ENCODE data around the gene ENAH. TPM values are rescaled to one million over a fixed set of nuclear protein-coding genes. Genes with fewer than 3 reads are reported as not detected.

The ENAH gene
- total and polyA plus RNA-seq, 9 of the 15 experiments (the other 6 are each of a cell fraction or from before 2014, with no cell fraction given): 0.03 to 1.2 (median 0.15) TPM

DNA sequence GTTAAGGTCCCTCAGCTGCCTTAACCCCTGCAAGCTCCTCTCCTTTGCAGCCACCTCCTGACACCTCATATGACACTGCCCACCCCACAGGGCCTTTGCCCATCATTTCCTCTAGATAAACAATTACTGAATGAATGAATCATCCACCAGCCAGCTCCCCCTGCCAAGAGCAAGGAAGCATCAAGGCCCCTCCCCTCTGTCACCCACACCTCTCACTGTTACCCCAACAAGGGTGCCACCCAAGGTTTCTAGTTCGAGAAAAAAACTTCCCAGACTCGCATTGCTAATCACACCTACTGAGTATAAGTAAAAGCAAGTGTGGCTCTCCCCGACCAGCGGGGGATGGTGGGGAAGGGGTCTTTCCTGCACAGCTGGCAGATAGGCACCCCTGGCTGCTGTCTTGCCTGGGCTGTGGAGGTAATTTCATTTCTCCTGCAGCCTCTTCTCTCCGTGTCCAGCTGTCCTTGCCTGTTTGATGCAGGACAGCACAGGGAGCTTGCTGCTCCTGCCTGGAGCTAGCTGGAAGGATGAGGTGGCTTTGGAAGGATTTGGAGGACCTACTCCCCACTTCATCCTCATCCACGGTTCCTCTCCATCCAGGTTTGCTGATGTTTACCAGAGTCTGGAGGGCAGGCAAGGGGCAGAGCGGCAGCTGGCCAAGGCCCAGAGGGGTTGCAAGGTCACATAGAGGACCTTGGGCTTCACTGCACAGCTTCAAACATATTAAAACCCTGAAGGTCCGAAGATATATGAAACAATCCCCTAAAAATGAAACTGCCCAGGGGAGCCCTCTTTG, 192.0 kb downstream of the ENAH start:
- ATAC-seq (peak; percentile 4; the same call in 1 of the 3 replicates), DNase-seq (ENCODE audit: extremely low read depth in 1 of 4, low spot score in 3 of 4) (no peak), FAIRE-seq (no peak)
- H3K4me3 ChIP-seq: no peak overlapping the region
- H3K9me1 ChIP-seq (ENCODE audit: control insufficient read depth, insufficient read depth, low read length): no peaks in the 10 kb centered on the region
- WGBS (ENCODE audit: insufficient coverage, low coverage, missing lambda C conversion rate): 17% methylated on average over 8 of the region's 8 CpGs
- no peak overlapping the region for H3K4me2 ChIP-seq (ENCODE audit: insufficient read depth, low read length)
- ChIA-PET POLR2A (interaction anchor here (0.5 to 1.2 kb wide), 11 partner anchors 8 to 622 kb away, joined by 3 to 4 read pairs (median 3); no protein-coding TSS in a partner anchor), CTCF (ENCODE audit: low intra/inter-chr PET ratio) (interaction anchor here (0.6 kb wide), 1 partner anchor 507 kb away, joined by 3 read pairs; no protein-coding TSS in a partner anchor)
- BruUV-seq (replicated peaks): no TSS peak
- H3K36me3 ChIP-seq (ENCODE audit: control insufficient read depth, insufficient read depth, low read length): no peaks in the 10 kb centered on the region
- H3K4me1 ChIP-seq (replicated peaks in 1 of 2; ENCODE audit: control insufficient read depth in 2 of 2, insufficient read depth in 2 of 2, low read length in 2 of 2): peaks cover 0 to 25% of the 10 kb centered on the region in 2 experiments; a peak in 3 of 5 replicates
- no peaks in the 10 kb centered on the region for H3K79me2 ChIP-seq (ENCODE audit: control insufficient read depth, insufficient read depth, low read length)
- intact Hi-C loops (cut with micrococcal nuclease) (no loop called here), in situ Hi-C loops (cut with MboI) (no loop called here)
- peak overlapping the region in 1 of 2 experiments; percentile 11; a peak in 1 of 4 replicates for H3K9ac ChIP-seq (ENCODE audit: insufficient read depth in 1 of 2, low read depth in 2 of 2, low read length in 2 of 2)
- H2AFZ ChIP-seq (ENCODE audit: low read depth, low read length): no peak overlapping the region
- no peaks in the 10 kb centered on the region for H3K9me3 ChIP-seq (replicated peaks; ENCODE audit: control insufficient read depth, insufficient read depth, low read depth, low read length)
- no peak overlapping the region for H3K27ac ChIP-seq (ENCODE audit: extremely low read depth, low read depth, low read length)
- H3K27me3 ChIP-seq (ENCODE audit: control insufficient read depth in 2 of 2, insufficient read depth in 2 of 2, low read length in 2 of 2): peaks cover 3 to 7% of the 10 kb centered on the region in 2 experiments; a peak in 3 of 5 replicates
- peaks cover 4% of the 10 kb centered on the region; the same call in 1 of the 2 replicates for H4K20me1 ChIP-seq (replicated peaks; ENCODE audit: control insufficient read depth, insufficient read depth, low read length)
- TF ChIP-seq, protein P1, sequence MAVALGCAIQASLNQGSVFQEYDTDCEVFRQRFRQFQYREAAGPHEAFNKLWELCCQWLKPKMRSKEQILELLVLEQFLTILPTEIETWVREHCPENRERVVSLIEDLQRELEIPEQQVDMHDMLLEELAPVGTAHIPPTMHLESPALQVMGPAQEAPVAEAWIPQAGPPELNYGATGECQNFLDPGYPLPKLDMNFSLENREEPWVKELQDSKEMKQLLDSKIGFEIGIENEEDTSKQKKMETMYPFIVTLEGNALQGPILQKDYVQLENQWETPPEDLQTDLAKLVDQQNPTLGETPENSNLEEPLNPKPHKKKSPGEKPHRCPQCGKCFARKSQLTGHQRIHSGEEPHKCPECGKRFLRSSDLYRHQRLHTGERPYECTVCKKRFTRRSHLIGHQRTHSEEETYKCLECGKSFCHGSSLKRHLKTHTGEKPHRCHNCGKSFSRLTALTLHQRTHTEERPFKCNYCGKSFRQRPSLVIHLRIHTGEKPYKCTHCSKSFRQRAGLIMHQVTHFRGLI (CRISPR knock-in tag; IDR thresholded peaks at IDR 0.05): no peak
- no peak for TF ChIP-seq ZBTB7A (IDR thresholded peaks at IDR 0.05; ENCODE audit: borderline replicate concordance, control insufficient read depth, low read depth, low read length)
- TF ChIP-seq, protein P2, sequence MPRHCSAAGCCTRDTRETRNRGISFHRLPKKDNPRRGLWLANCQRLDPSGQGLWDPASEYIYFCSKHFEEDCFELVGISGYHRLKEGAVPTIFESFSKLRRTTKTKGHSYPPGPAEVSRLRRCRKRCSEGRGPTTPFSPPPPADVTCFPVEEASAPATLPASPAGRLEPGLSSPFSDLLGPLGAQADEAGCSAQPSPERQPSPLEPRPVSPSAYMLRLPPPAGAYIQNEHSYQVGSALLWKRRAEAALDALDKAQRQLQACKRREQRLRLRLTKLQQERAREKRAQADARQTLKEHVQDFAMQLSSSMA (CRISPR knock-in tag; IDR thresholded peaks at IDR 0.05): no peak
- no peak for TF ChIP-seq SREBF2 (CRISPR knock-in tag; IDR thresholded peaks at IDR 0.05)
- no peak for TF ChIP-seq TCF3 (CRISPR knock-in tag; IDR thresholded peaks at IDR 0.05)
- TF ChIP-seq HNRNPLL (IDR thresholded peaks at IDR 0.05; ENCODE audit: low read depth, low read length, poor library complexity, severe bottlenecking): no peak
- no peak for TF ChIP-seq SMAD3 (CRISPR knock-in tag; conservative IDR thresholded peaks at IDR 0.05)
- TF ChIP-seq MYBL2 (IDR thresholded peaks at IDR 0.05; ENCODE audit: low read depth): no peak
- TF ChIP-seq MYBL2 (CRISPR knock-in tag; IDR thresholded peaks at IDR 0.05; ENCODE audit: borderline replicate concordance): no peak
- TF ChIP-seq TSHZ1 (CRISPR knock-in tag; IDR thresholded peaks at IDR 0.05): no peak
- TF ChIP-seq GABPA (tag; conservative IDR thresholded peaks at IDR 0.05; ENCODE audit: low read depth): no peak
- no peak for TF ChIP-seq ZNF77 (CRISPR knock-in tag; IDR thresholded peaks at IDR 0.05)
- TF ChIP-seq PHB2 (IDR thresholded peaks at IDR 0.05; ENCODE audit: low read depth): no peak
- no peak for TF ChIP-seq BRCA1 (IDR thresholded peaks at IDR 0.05)
- TF ChIP-seq BRCA1 (CRISPR knock-in tag; IDR thresholded peaks at IDR 0.05): no peak
- TF ChIP-seq NFIC (IDR thresholded peaks at IDR 0.05): no peak
